ENCODE measurements around the gene PHACTR1.

Gene PHACTR1

DNA sequence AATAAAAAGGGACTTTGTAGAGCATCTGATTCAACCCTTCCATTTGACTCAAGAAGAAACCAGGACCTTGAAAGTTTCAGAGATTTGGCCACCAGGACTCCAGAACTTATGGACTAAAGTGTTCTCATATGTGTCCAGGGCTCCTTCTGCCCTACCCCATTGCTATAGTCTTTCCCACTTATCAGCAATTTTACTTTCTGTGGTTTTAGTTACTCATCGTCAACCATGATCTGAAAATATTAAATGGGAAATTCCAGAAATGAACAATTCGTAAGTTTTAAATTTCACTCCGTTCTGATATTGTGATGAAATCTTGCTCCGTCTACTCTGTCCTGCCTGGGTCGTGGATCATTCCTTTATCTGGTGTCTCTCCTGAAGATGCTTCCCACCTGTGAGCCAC is 259.8 kb downstream of the PHACTR1 start:
- no peak overlapping the region for H3K4me3 ChIP-seq (ENCODE audit: control insufficient read depth, low read depth, low read length)
- DNase-seq (ENCODE audit: low read depth) = no peak
- TF ChIP-seq CTCF (IDR thresholded peaks at IDR 0.05; ENCODE audit: control insufficient read depth, insufficient read depth, low read depth, low read length, missing control alignments) = no peak

DNA sequence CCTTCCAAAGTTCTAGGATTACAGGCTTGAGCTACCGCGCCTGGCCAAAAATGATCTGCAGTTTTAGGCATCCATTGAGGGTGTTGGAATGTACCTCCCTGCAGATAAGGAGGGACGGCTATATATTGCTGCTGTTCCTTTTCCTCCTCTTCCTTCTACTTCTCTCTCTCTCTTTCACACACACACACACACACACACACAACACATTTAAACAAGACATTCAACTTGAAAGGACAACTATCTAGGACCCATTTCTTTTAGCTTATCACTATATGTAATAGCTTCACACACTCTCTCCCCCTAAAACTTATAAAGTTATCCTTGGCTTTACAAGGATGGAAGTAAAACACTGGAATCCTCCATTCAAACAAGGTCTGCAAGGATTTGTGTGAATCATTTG is 260.6 kb downstream of the PHACTR1 start:
- H3K4me3 ChIP-seq (ENCODE audit: control insufficient read depth, low read depth, low read length) = no peak overlapping the region
- DNase-seq (ENCODE audit: low read depth) = no peak
- no peak for TF ChIP-seq CTCF (IDR thresholded peaks at IDR 0.05; ENCODE audit: control insufficient read depth, insufficient read depth, low read depth, low read length, missing control alignments)

DNA sequence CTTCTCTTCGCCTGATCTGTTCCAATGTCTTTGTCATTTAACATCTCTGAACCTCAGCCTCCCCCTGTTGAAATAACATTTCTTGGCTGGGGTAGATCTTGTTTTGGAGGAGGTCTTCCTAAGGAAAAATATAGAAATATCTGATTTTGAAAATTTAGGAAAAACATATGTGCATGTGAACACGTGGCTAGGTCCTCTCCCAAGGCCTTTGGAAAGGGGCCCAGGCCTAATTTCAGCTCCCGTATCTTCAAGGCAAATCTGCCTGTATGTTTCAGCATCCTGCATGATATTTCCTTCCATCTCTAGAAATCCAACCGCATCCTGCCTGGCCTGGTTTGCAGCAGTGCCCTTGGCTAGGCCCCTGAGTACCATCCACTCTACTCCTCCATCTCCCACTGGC is 261.2 kb downstream of the PHACTR1 start:
- TF ChIP-seq CTCF (IDR thresholded peaks at IDR 0.05; ENCODE audit: control insufficient read depth, insufficient read depth, low read depth, low read length, missing control alignments) = no peak
- no peak for DNase-seq (ENCODE audit: low read depth)
- no peak overlapping the region for H3K4me3 ChIP-seq (ENCODE audit: control insufficient read depth, low read depth, low read length)

DNA sequence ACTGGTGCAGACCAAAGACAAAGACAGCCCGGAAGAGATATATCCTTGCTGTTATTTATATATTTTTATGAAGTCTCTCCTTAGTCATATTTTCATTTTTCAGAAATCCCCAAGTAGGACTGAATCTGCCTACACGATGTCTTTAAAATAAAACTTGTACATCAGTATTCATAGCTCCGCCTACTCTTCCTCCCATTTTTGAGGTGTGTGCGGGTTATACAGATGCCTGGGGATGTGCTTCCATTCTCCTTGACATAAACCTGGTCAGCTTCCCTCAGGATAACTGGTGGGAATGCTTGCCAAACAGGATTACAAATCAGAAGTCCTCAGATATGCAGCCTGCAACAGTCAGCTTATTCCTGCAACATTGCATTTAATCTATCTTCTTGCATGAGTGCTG is 264.2 kb downstream of the PHACTR1 start:
- DNase-seq (ENCODE audit: low read depth) = no peak
- H3K4me3 ChIP-seq (ENCODE audit: control insufficient read depth, low read depth, low read length) = no peak overlapping the region
- no peak for TF ChIP-seq CTCF (IDR thresholded peaks at IDR 0.05; ENCODE audit: control insufficient read depth, insufficient read depth, low read depth, low read length, missing control alignments)

DNA sequence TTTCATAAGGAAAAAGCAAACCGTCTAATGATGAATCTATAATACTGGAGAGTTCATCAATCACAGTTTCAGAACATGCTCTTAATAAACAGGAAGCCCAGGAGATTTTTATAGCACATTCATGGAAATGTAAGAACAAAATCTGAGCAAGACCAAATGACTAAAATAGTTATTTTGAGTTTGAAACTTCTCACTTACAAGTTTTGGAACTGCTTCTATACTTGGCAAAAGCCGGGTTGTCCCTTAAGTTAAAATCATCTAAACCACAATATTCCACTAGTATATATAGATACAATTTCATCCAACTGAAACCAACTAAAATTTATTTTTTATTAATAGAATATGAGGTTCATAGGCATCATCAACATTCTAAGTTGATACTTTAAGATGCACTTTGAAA is 268.2 kb downstream of the PHACTR1 start:
- no peak for TF ChIP-seq CTCF (IDR thresholded peaks at IDR 0.05; ENCODE audit: control insufficient read depth, insufficient read depth, low read depth, low read length, missing control alignments)
- DNase-seq (ENCODE audit: low read depth) = no peak
- H3K4me3 ChIP-seq (ENCODE audit: control insufficient read depth, low read depth, low read length) = no peak overlapping the region

- no peak for TF ChIP-seq CTCF (IDR thresholded peaks at IDR 0.05; ENCODE audit: control insufficient read depth, insufficient read depth, low read depth, low read length, missing control alignments)
- no peak overlapping the region for H3K4me3 ChIP-seq (ENCODE audit: control insufficient read depth, low read depth, low read length)
- no peak for DNase-seq (ENCODE audit: low read depth)
Observed at GRCh38 chr6:12987783-12988182, 271.2 kb downstream of the PHACTR1 start.

GRCh38 chr6:12990162-12990561 is 273.6 kb downstream of the PHACTR1 start:
- no peak overlapping the region for H3K4me3 ChIP-seq (ENCODE audit: control insufficient read depth, low read depth, low read length)
- no peak for DNase-seq (ENCODE audit: low read depth)
- no peak for TF ChIP-seq CTCF (IDR thresholded peaks at IDR 0.05; ENCODE audit: control insufficient read depth, insufficient read depth, low read depth, low read length, missing control alignments)

Measured in AG09309 (cell line).